GM23338 (cell line): ENCODE results near the gene CEACAM3. TPM values are rescaled to one million over a fixed set of nuclear protein-coding genes. Genes with fewer than 3 reads are reported as not detected.

ENCODE experiments used
- ATAC-seq: fragments of 200-7000 bp; cut with Tn5 transposase; 3 replicates; pipeline ENCODE4 v1.9.1; 2020
- DNase-seq: peaks from one replicate; pipeline ENCODE4 v3.0.0-alpha.2; 2015; ENCODE audit warnings: low spot score
- H2AFZ ChIP-seq: fragments of 200-600 bp; sonication (generic); 2 replicates; pipeline ENCODE4 v1.8.0; 2016; ENCODE audit warnings: antibody characterized with exemption, mild to moderate bottlenecking, moderate library complexity
- H3F3A ChIP-seq: fragments of 200-600 bp; sonication (generic); replicated peaks from 2 replicates; pipeline ENCODE4 v1.8.0; 2017; ENCODE audit warnings: antibody characterized with exemption, mixed run types, low read depth
- H3K27ac ChIP-seq: fragments of 200-600 bp; sonication (generic); 2 replicates; pipeline ENCODE4 v1.6.1; 2016; ENCODE audit warnings: low read depth
- H3K27me3 ChIP-seq: fragments of 200-600 bp; sonication (generic); 2 replicates; pipeline ENCODE4 v1.8.0; 2016; ENCODE audit warnings: mild to moderate bottlenecking, mixed run types, moderate library complexity; ENCODE audit not compliant: insufficient read depth
- H3K36me3 ChIP-seq: fragments of 200-600 bp; sonication (generic); 2 replicates; pipeline ENCODE4 v1.8.0; 2016; ENCODE audit warnings: mild to moderate bottlenecking; ENCODE audit not compliant: insufficient read depth
- H3K4me1 ChIP-seq: fragments of 200-600 bp; sonication (generic); 2 replicates; pipeline ENCODE4 v1.8.0; 2016; ENCODE audit warnings: mild to moderate bottlenecking, moderate library complexity; ENCODE audit not compliant: insufficient read depth
- H3K4me2 ChIP-seq: fragments of 200-600 bp; sonication (generic); 2 replicates; pipeline ENCODE4 v1.7.1; 2017; ENCODE audit warnings: mixed run types
- H3K4me3 ChIP-seq: fragments of 200-600 bp; sonication (generic); 2 replicates; pipeline ENCODE4 v1.6.1; 2016; ENCODE audit warnings: mixed run types
- H3K79me2 ChIP-seq: fragments of 200-600 bp; sonication (generic); replicated peaks from 2 replicates; pipeline ENCODE4 v1.8.0; 2017; ENCODE audit warnings: mild to moderate bottlenecking; ENCODE audit not compliant: insufficient read depth
- H3K9me2 ChIP-seq: fragments of 200-600 bp; sonication (generic); 2 replicates; pipeline ENCODE4 v1.8.0; 2017; ENCODE audit not compliant: insufficient read depth
- H4K20me1 ChIP-seq: fragments of 200-600 bp; sonication (generic); replicated peaks from 2 replicates; pipeline ENCODE4 v1.8.0; 2017; ENCODE audit warnings: mild to moderate bottlenecking; ENCODE audit not compliant: insufficient read depth
- H3K27ac Mint-ChIP-seq: 2 replicates; pipeline ENCODE4 v1.8.0; 2020; ENCODE audit warnings: inconsistent platforms, mild to moderate bottlenecking, moderate library complexity, mixed read lengths
- H3K27me3 Mint-ChIP-seq: 3 replicates; pipeline ENCODE4 v1.8.0; 2022; ENCODE audit warnings: low read depth, mild to moderate bottlenecking, moderate library complexity, mixed read lengths, inconsistent platforms; ENCODE audit not compliant: insufficient read depth, poor library complexity
- H3K36me3 Mint-ChIP-seq: 3 replicates; pipeline ENCODE4 v1.8.0; 2021; ENCODE audit warnings: low read depth, mild to moderate bottlenecking, inconsistent platforms, moderate library complexity, mixed read lengths
- H3K4me1 Mint-ChIP-seq: 3 replicates; pipeline ENCODE4 v1.8.0; 2020; ENCODE audit warnings: mild to moderate bottlenecking, inconsistent platforms, mixed read lengths
- H3K4me3 Mint-ChIP-seq: 3 replicates; pipeline ENCODE4 v1.8.0; 2021; ENCODE audit warnings: moderate library complexity, mild to moderate bottlenecking, inconsistent platforms, mixed read lengths
- H3K9me3 Mint-ChIP-seq: 3 replicates; pipeline ENCODE4 v1.8.0; 2020; ENCODE audit warnings: moderate library complexity, mild to moderate bottlenecking, inconsistent platforms, mixed read lengths
- CREB1 ChIP-seq: fragments of 250-450 bp; sonication (Bioruptor Pico); IDR thresholded peaks from 2 replicates; pipeline ENCODE4 v1.5.0; 2020; ENCODE audit warnings: low read depth, mild to moderate bottlenecking, moderate library complexity
- EZH2 ChIP-seq: fragments of 200-600 bp; sonication (generic); IDR thresholded peaks from one replicate; pipeline ENCODE4 v1.8.0; 2017; ENCODE audit warnings: antibody characterized with exemption, mild to moderate bottlenecking, low read depth; ENCODE audit not compliant: unreplicated experiment
- EZH2phosphoT487 ChIP-seq: fragments of 200-600 bp; sonication (generic); IDR thresholded peaks from one replicate; pipeline ENCODE4 v1.8.1; 2018; ENCODE audit warnings: antibody characterized with exemption; ENCODE audit not compliant: unreplicated experiment
- JUNB ChIP-seq: IDR thresholded peaks from one replicate; pipeline ENCODE4 v1.6.1; 2016; ENCODE audit warnings: antibody characterized with exemption; ENCODE audit not compliant: unreplicated experiment
- NANOG ChIP-seq: IDR thresholded peaks from 2 replicates; pipeline ENCODE4 v1.6.1; 2016; ENCODE audit warnings: antibody characterized with exemption, borderline replicate concordance
- POLR2AphosphoS5 ChIP-seq: IDR thresholded peaks from 2 replicates; pipeline ENCODE4 v1.6.1; 2016; ENCODE audit warnings: antibody characterized with exemption, low read depth
- REST ChIP-seq: IDR thresholded peaks from one replicate; pipeline ENCODE4 v1.6.1; 2018; ENCODE audit warnings: antibody characterized with exemption; ENCODE audit not compliant: unreplicated experiment
- STAT1 ChIP-seq: IDR thresholded peaks from one replicate; pipeline ENCODE4 v1.6.1; 2016; ENCODE audit warnings: antibody characterized with exemption; ENCODE audit not compliant: unreplicated experiment
- ZNF114 ChIP-seq: fragments of 250-450 bp; sonication (Bioruptor Pico); IDR thresholded peaks from 2 replicates; pipeline ENCODE4 v1.5.0; 2020; ENCODE audit warnings: mild to moderate bottlenecking, moderate library complexity
- ZNF331 ChIP-seq: fragments of 250-450 bp; sonication (Bioruptor Pico); IDR thresholded peaks from 2 replicates; pipeline ENCODE4 v1.5.0; 2020; ENCODE audit warnings: low read depth, mild to moderate bottlenecking, moderate library complexity
- polyA plus RNA-seq: library from polyadenylated mRNA; unstranded; fragments of >200 nt; fragmentation: Nextera tagmentation; extraction: Ambion mirVana; gene quantifications from 2 replicates; pipeline ENCODE4 v1.2.1, GENCODE V29; 2016
- total RNA-seq: library from RNA; depleted of rRNA; stranded (reverse); fragments of >200 nt; shearing (Covaris generic); gene quantifications from 2 replicates; pipeline ENCODE4 v1.2.3, GENCODE V29; 2014
- TF ChIP-seq, protein P1 (sequence below): fragments of 250-450 bp; sonication (Bioruptor Pico); IDR thresholded peaks from 2 replicates; pipeline ENCODE4 v1.5.0; 2020; ENCODE audit warnings: mild to moderate bottlenecking, moderate library complexity
- TF ChIP-seq, protein P2 (sequence below), 2 experiments: fragments of 200-600 bp in 1 of 2; sonication (generic) in 1 of 2; conservative IDR thresholded peaks; 2 replicates each; pipeline versions ENCODE4 v1.5.1 to v1.6.1; 2016 to 2017; ENCODE audit warnings: antibody characterized with exemption in 2 of 2, low read depth in 2 of 2, mild to moderate bottlenecking in 2 of 2, moderate library complexity in 1 of 2
- TF ChIP-seq, protein P3 (sequence below): IDR thresholded peaks from 2 replicates; pipeline ENCODE4 v1.6.1; 2016; ENCODE audit warnings: antibody characterized with exemption

Gene CEACAM3
- total and polyA plus RNA-seq, 2 experiments from 2014 or later, result not detected

- H3K9me3 Mint-ChIP-seq, result peaks cover 14% of the 10 kb centered on the region; the same call in 2 of the 3 replicates
- TF ChIP-seq STAT1 (no peak), ZNF114 (no peak), EZH2 (no peak), REST (no peak), EZH2phosphoT487 (no peak), POLR2AphosphoS5 (no peak), CREB1 (CRISPR knock-in tag) (no peak), NANOG (no peak), ZNF331 (CRISPR knock-in tag) (no peak), JUNB (no peak)
- TF ChIP-seq, protein P1, sequence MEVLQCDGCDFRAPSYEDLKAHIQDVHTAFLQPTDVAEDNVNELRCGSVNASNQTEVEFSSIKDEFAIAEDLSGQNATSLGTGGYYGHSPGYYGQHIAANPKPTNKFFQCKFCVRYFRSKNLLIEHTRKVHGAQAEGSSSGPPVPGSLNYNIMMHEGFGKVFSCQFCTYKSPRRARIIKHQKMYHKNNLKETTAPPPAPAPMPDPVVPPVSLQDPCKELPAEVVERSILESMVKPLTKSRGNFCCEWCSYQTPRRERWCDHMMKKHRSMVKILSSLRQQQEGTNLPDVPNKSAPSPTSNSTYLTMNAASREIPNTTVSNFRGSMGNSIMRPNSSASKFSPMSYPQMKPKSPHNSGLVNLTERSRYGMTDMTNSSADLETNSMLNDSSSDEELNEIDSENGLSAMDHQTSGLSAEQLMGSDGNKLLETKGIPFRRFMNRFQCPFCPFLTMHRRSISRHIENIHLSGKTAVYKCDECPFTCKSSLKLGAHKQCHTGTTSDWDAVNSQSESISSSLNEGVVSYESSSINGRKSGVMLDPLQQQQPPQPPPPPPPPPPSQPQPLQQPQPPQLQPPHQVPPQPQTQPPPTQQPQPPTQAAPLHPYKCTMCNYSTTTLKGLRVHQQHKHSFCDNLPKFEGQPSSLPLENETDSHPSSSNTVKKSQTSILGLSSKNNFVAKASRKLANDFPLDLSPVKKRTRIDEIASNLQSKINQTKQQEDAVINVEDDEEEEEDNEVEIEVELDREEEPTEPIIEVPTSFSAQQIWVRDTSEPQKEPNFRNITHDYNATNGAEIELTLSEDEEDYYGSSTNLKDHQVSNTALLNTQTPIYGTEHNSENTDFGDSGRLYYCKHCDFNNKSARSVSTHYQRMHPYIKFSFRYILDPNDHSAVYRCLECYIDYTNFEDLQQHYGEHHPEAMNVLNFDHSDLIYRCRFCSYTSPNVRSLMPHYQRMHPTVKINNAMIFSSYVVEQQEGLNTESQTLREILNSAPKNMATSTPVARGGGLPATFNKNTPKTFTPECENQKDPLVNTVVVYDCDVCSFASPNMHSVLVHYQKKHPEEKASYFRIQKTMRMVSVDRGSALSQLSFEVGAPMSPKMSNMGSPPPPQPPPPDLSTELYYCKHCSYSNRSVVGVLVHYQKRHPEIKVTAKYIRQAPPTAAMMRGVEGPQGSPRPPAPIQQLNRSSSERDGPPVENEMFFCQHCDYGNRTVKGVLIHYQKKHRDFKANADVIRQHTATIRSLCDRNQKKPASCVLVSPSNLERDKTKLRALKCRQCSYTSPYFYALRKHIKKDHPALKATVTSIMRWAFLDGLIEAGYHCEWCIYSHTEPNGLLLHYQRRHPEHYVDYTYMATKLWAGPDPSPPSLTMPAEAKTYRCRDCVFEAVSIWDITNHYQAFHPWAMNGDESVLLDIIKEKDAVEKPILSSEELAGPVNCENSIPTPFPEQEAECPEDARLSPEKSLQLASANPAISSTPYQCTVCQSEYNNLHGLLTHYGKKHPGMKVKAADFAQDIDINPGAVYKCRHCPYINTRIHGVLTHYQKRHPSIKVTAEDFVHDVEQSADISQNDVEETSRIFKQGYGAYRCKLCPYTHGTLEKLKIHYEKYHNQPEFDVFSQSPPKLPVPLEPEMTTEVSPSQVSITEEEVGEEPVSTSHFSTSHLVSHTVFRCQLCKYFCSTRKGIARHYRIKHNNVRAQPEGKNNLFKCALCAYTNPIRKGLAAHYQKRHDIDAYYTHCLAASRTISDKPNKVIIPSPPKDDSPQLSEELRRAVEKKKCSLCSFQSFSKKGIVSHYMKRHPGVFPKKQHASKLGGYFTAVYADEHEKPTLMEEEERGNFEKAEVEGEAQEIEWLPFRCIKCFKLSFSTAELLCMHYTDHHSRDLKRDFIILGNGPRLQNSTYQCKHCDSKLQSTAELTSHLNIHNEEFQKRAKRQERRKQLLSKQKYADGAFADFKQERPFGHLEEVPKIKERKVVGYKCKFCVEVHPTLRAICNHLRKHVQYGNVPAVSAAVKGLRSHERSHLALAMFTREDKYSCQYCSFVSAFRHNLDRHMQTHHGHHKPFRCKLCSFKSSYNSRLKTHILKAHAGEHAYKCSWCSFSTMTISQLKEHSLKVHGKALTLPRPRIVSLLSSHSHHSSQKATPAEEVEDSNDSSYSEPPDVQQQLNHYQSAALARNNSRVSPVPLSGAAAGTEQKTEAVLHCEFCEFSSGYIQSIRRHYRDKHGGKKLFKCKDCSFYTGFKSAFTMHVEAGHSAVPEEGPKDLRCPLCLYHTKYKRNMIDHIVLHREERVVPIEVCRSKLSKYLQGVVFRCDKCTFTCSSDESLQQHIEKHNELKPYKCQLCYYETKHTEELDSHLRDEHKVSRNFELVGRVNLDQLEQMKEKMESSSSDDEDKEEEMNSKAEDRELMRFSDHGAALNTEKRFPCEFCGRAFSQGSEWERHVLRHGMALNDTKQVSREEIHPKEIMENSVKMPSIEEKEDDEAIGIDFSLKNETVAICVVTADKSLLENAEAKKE (CRISPR knock-in tag), result no peak
- TF ChIP-seq, protein P2, sequence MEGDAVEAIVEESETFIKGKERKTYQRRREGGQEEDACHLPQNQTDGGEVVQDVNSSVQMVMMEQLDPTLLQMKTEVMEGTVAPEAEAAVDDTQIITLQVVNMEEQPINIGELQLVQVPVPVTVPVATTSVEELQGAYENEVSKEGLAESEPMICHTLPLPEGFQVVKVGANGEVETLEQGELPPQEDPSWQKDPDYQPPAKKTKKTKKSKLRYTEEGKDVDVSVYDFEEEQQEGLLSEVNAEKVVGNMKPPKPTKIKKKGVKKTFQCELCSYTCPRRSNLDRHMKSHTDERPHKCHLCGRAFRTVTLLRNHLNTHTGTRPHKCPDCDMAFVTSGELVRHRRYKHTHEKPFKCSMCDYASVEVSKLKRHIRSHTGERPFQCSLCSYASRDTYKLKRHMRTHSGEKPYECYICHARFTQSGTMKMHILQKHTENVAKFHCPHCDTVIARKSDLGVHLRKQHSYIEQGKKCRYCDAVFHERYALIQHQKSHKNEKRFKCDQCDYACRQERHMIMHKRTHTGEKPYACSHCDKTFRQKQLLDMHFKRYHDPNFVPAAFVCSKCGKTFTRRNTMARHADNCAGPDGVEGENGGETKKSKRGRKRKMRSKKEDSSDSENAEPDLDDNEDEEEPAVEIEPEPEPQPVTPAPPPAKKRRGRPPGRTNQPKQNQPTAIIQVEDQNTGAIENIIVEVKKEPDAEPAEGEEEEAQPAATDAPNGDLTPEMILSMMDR (conservative IDR thresholded peaks at IDR 0.05; ENCODE audit: low read depth in 2 of 2), result no peak
- TF ChIP-seq, protein P3, sequence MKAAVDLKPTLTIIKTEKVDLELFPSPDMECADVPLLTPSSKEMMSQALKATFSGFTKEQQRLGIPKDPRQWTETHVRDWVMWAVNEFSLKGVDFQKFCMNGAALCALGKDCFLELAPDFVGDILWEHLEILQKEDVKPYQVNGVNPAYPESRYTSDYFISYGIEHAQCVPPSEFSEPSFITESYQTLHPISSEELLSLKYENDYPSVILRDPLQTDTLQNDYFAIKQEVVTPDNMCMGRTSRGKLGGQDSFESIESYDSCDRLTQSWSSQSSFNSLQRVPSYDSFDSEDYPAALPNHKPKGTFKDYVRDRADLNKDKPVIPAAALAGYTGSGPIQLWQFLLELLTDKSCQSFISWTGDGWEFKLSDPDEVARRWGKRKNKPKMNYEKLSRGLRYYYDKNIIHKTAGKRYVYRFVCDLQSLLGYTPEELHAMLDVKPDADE, result no peak
Observed at GRCh38 chr19:41845001-41845050, 48.4 kb downstream of the CEACAM3 start, which contains the start of gene DMRTC2. Gene DMRTC2 (plus strand): TSS chr19:41845042. CDS start chr19:41847429, 2,387 bp downstream.

More at GRCh38 chr19:41845001-41845050, 48.4 kb downstream of the CEACAM3 start, which contains the start of gene DMRTC2:
- H3K79me2 ChIP-seq, result no peaks in the 10 kb centered on the region
- peaks cover 5% of the 10 kb centered on the region; the same call in 2 of the 3 replicates for H3K36me3 Mint-ChIP-seq
- no peaks in the 10 kb centered on the region for H3K27me3 ChIP-seq
- no peaks in the 10 kb centered on the region for H4K20me1 ChIP-seq
- no peaks in the 10 kb centered on the region for H3F3A ChIP-seq
- H3K36me3 ChIP-seq, result no peaks in the 10 kb centered on the region
- no peaks in the 10 kb centered on the region for H3K4me1 ChIP-seq
- H3K4me1 Mint-ChIP-seq, result no peaks in the 10 kb centered on the region; the same call in 2 of the 3 replicates
- no peaks in the 10 kb centered on the region for H3K9me2 ChIP-seq
- no peak within 1 kb of the TSS for H3K27ac ChIP-seq
- peak within 1 kb of the TSS; percentile 81 for H2AFZ ChIP-seq
- DNase-seq, result no peak
- no peak within 1 kb of the TSS for H3K27ac Mint-ChIP-seq
- H3K4me3 Mint-ChIP-seq, result no peak within 1 kb of the TSS; the same call in 2 of the 3 replicates
- H3K27me3 Mint-ChIP-seq, result peaks cover 18% of the 10 kb centered on the region
- no peak for ATAC-seq
- no peak within 1 kb of the TSS for H3K4me3 ChIP-seq
- no peak within 1 kb of the TSS for H3K4me2 ChIP-seq
